ENCODE results near the gene ACTL9. TPM values are rescaled to one million over a fixed set of nuclear protein-coding genes. Genes with fewer than 3 reads are reported as not detected.

ACTL9 gene
- total RNA-seq, 1 donor, result not detected

- DNase-seq (ENCODE audit: low read depth in 2 of 3, low spot score in 2 of 3), result no peak
Observed at GRCh38 chr19:8688930-8689329, 9.7 kb downstream of the ACTL9 start.

GRCh38 chr19:8686549-8686948 lies 12.0 kb downstream of the ACTL9 start:
- no peak for DNase-seq (ENCODE audit: low read depth in 2 of 3, low spot score in 2 of 3)

GRCh38 chr19:8684001-8684902 lies 14.3 kb downstream of the ACTL9 start:
- DNase-seq (ENCODE audit: low read depth in 2 of 3, low spot score in 2 of 3), result no peak

- no peak for DNase-seq (ENCODE audit: low read depth in 2 of 3, low spot score in 2 of 3)
Observed at GRCh38 chr19:8682931-8683330, 15.7 kb downstream of the ACTL9 start.

GRCh38 chr19:8682472-8682871 lies 16.1 kb downstream of the ACTL9 start:
- no peak for DNase-seq (ENCODE audit: low read depth in 2 of 3, low spot score in 2 of 3)

- DNase-seq (ENCODE audit: low read depth in 2 of 3, low spot score in 2 of 3), result no peak
Observed at GRCh38 chr19:8681345-8682029, 17.1 kb downstream of the ACTL9 start.

- no peak for DNase-seq (ENCODE audit: low read depth in 2 of 3, low spot score in 2 of 3)
Observed at GRCh38 chr19:8680676-8681344, 17.8 kb downstream of the ACTL9 start.

- no peak for DNase-seq (ENCODE audit: low read depth in 2 of 3, low spot score in 2 of 3)
Observed at GRCh38 chr19:8678244-8678807, 20.3 kb downstream of the ACTL9 start.

GRCh38 chr19:8675066-8675465 lies 23.5 kb downstream of the ACTL9 start:
- DNase-seq (ENCODE audit: low read depth in 2 of 3, low spot score in 2 of 3), result no peak

GRCh38 chr19:8673276-8673891 lies 25.2 kb downstream of the ACTL9 start:
- no peak for DNase-seq (ENCODE audit: low read depth in 2 of 3, low spot score in 2 of 3)

GRCh38 chr19:8666814-8667405 lies 31.7 kb downstream of the ACTL9 start:
- no peak for DNase-seq (ENCODE audit: low read depth in 2 of 3, low spot score in 2 of 3)

GRCh38 chr19:8665468-8666213 lies 33.0 kb downstream of the ACTL9 start:
- no peak for DNase-seq (ENCODE audit: low read depth in 2 of 3, low spot score in 2 of 3)

GRCh38 chr19:8664671-8665057 lies 33.9 kb downstream of the ACTL9 start:
- DNase-seq (ENCODE audit: low read depth in 2 of 3, low spot score in 2 of 3), result no peak

GRCh38 chr19:8663920-8664670 lies 34.5 kb downstream of the ACTL9 start:
- peak in 2 of 3 donors; percentile 28 to 36 for DNase-seq (ENCODE audit: low read depth in 2 of 3, low spot score in 2 of 3)

- no peak for DNase-seq (ENCODE audit: low read depth in 2 of 3, low spot score in 2 of 3)
Observed at GRCh38 chr19:8662263-8662662, 36.3 kb downstream of the ACTL9 start.

- no peak for DNase-seq (ENCODE audit: low read depth in 2 of 3, low spot score in 2 of 3)
Observed at GRCh38 chr19:8659905-8660304, 38.7 kb downstream of the ACTL9 start.

GRCh38 chr19:8657869-8658268 lies 40.7 kb downstream of the ACTL9 start:
- no peak for DNase-seq (ENCODE audit: low read depth in 2 of 3, low spot score in 2 of 3)

GRCh38 chr19:8655340-8655709 lies 43.3 kb downstream of the ACTL9 start:
- no peak for DNase-seq (ENCODE audit: low read depth in 2 of 3, low spot score in 2 of 3)

Data from hematopoietic multipotent progenitor cell (in vitro differentiated cells).